PC-3 (cell line): Measurements from ENCODE around the gene CNTNAP2.

Source experiments
- EZH2 ChIP-seq: fragments of 300-600 bp; sonication (generic); IDR thresholded peaks from one replicate; pipeline ENCODE4 v1.6.1; 2017; ENCODE audit warnings: antibody characterized with exemption, mild to moderate bottlenecking, low read length; ENCODE audit not compliant: unreplicated experiment
- EZH2phosphoT487 ChIP-seq: fragments of 300-600 bp; sonication (generic); IDR thresholded peaks from 2 replicates; pipeline ENCODE4 v1.6.1; 2018; ENCODE audit warnings: mild to moderate bottlenecking, antibody characterized with exemption, low read length, borderline replicate concordance
- TF ChIP-seq, protein P1 (sequence below): fragments of 300-600 bp; sonication (generic); conservative IDR thresholded peaks from 2 replicates; pipeline ENCODE4 v1.5.1; 2017; ENCODE audit warnings: antibody characterized with exemption, low read depth, mild to moderate bottlenecking, low read length

DNA sequence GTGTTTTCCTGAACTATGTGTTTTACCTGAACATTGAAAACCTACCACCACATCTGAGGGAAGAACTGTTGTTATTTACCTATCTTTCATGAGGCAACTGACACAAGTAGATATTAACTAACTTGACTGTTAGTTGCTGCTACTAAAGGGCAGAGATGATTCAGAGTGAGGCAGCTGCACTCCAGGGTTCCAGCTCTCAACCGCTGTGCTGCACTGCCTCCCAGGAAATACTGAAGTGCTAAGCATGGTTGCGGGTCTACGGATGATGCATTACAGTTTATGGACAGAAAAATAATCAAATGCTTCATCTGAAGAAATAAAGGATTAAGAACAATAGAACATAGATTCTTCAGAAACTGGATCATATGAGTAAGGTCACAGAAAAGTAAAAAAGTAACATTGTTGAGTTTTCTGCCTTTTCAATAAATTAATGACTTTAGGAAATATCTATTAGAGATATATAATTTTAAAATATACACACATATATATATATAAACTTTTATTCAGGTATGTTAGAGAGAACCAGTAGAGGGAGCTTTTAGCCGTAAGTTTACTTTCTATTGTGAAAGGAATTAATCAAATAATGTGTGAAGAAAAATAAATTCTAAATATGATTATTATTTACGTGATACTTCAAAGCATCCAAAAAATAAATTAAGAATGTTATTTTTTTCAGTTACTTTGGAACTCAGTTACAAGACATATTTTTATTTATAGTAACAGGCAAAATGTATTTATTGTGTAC lies 620.0 kb downstream of the CNTNAP2 start:
- TF ChIP-seq, protein P1, sequence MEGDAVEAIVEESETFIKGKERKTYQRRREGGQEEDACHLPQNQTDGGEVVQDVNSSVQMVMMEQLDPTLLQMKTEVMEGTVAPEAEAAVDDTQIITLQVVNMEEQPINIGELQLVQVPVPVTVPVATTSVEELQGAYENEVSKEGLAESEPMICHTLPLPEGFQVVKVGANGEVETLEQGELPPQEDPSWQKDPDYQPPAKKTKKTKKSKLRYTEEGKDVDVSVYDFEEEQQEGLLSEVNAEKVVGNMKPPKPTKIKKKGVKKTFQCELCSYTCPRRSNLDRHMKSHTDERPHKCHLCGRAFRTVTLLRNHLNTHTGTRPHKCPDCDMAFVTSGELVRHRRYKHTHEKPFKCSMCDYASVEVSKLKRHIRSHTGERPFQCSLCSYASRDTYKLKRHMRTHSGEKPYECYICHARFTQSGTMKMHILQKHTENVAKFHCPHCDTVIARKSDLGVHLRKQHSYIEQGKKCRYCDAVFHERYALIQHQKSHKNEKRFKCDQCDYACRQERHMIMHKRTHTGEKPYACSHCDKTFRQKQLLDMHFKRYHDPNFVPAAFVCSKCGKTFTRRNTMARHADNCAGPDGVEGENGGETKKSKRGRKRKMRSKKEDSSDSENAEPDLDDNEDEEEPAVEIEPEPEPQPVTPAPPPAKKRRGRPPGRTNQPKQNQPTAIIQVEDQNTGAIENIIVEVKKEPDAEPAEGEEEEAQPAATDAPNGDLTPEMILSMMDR: 0 out of 2 replicates have a peak, but pooled peaks have one; percentile 21
- TF ChIP-seq EZH2 (no peak), EZH2phosphoT487 (no peak)
